ENCODE measurements around the gene CDC42BPG. TPM values are rescaled to one million over a fixed set of nuclear protein-coding genes. Genes with fewer than 3 reads are reported as not detected.
A peak's percentile ranks its signal among the peaks of the same experiment; 100 is the strongest.

The CDC42BPG gene
- polyA plus RNA-seq, 2 donors: 17.5 to 30.7 TPM

DNA sequence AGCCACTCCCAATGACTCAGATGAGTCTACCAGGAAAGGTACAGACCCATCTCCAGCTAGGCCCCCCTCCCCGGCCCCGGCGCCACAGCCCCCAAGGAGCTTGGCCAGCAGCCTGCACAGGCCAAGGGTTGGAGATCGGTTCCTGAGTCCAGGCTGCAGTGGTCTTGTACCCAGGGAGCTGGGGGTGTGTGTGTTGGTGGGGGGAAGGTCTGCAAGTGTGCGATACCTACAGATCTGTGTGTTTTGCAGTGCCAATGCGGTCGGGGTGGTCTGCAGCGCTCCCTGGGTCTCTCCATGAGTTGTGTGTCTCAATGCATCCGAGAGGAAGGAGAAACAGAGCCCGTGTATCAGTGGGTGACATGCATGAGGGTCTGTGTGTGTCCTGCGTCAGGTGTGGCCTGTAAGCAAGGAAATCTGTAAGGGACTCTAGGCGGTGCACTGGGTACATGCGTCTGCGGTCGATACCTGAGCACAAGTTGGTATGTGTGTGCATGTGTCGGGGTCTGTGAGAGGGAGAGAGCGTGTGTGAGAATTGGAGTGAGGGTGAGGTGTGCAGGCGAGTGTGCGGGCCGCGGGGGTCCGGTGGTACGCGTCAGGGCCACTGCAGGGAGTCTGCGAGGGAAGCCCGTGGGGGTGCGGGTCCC, 645 bp downstream of the CDC42BPG start:
- 38 to 42% methylated on average over 22 to 27 of the region's 27 CpGs for WGBS, 2 donors
- peak overlapping the region; percentile 94 to 96 for H3K27ac ChIP-seq (ENCODE audit: low read depth in 2 of 2, low read length in 1 of 2)
- peaks cover 0 to 15% of the 10 kb centered on the region in 2 donors for H3K36me3 ChIP-seq (ENCODE audit: control insufficient read depth in 2 of 2, insufficient read depth in 2 of 2, low read length in 1 of 2)
- H3K9me3 ChIP-seq (ENCODE audit: control insufficient read depth in 2 of 2, insufficient read depth in 1 of 2, low read depth in 1 of 2, low read length in 1 of 2): no peaks in the 10 kb centered on the region
- peak overlapping the region; percentile 54 to 67 for H3K4me3 ChIP-seq (ENCODE audit: low read depth in 1 of 2, low read length in 2 of 2)
- no peaks in the 10 kb centered on the region for H3K27me3 ChIP-seq (ENCODE audit: control insufficient read depth in 1 of 2, insufficient read depth in 2 of 2, low read length in 2 of 2)
- H3K4me1 ChIP-seq (ENCODE audit: control insufficient read depth in 2 of 2, insufficient read depth in 2 of 2, low read length in 1 of 2): peaks cover 0 to 19% of the 10 kb centered on the region in 2 donors

- peak overlapping the region; percentile 94 to 96 for H3K27ac ChIP-seq (ENCODE audit: low read depth in 2 of 2, low read length in 1 of 2)
- H3K4me3 ChIP-seq (ENCODE audit: low read depth in 1 of 2, low read length in 2 of 2): peak overlapping the region; percentile 54 to 67
- peaks cover 0 to 23% of the 10 kb centered on the region in 2 donors for H3K36me3 ChIP-seq (ENCODE audit: control insufficient read depth in 2 of 2, insufficient read depth in 2 of 2, low read length in 1 of 2)
- 42 to 52% methylated on average over 19 of the region's 19 CpGs for WGBS, 2 donors
- H3K4me1 ChIP-seq (ENCODE audit: control insufficient read depth in 2 of 2, insufficient read depth in 2 of 2, low read length in 1 of 2): peaks cover 0 to 14% of the 10 kb centered on the region in 2 donors
- H3K9me3 ChIP-seq (ENCODE audit: control insufficient read depth in 2 of 2, insufficient read depth in 1 of 2, low read depth in 1 of 2, low read length in 1 of 2): no peaks in the 10 kb centered on the region
- H3K27me3 ChIP-seq (ENCODE audit: control insufficient read depth in 1 of 2, insufficient read depth in 2 of 2, low read length in 2 of 2): no peaks in the 10 kb centered on the region
Measured at GRCh38 chr11:64842851-64843685, 1.4 kb downstream of the CDC42BPG start.

- H3K27ac ChIP-seq (ENCODE audit: low read depth in 2 of 2, low read length in 1 of 2): peak overlapping the region; percentile 94 to 96
- peak overlapping the region; percentile 24 to 54 for H3K4me3 ChIP-seq (ENCODE audit: low read depth in 1 of 2, low read length in 2 of 2)
- no peaks in the 10 kb centered on the region for H3K9me3 ChIP-seq (ENCODE audit: control insufficient read depth in 2 of 2, insufficient read depth in 1 of 2, low read depth in 1 of 2, low read length in 1 of 2)
- 48 to 50% methylated on average over 6 of the region's 6 CpGs for WGBS, 2 donors
- H3K36me3 ChIP-seq (ENCODE audit: control insufficient read depth in 2 of 2, insufficient read depth in 2 of 2, low read length in 1 of 2): peaks cover 0 to 28% of the 10 kb centered on the region in 2 donors
- H3K27me3 ChIP-seq (ENCODE audit: control insufficient read depth in 1 of 2, insufficient read depth in 2 of 2, low read length in 2 of 2): no peaks in the 10 kb centered on the region
- peaks cover 0 to 13% of the 10 kb centered on the region in 2 donors for H3K4me1 ChIP-seq (ENCODE audit: control insufficient read depth in 2 of 2, insufficient read depth in 2 of 2, low read length in 1 of 2)
Measured at GRCh38 chr11:64842366-64842759, 2.1 kb downstream of the CDC42BPG start.

DNA sequence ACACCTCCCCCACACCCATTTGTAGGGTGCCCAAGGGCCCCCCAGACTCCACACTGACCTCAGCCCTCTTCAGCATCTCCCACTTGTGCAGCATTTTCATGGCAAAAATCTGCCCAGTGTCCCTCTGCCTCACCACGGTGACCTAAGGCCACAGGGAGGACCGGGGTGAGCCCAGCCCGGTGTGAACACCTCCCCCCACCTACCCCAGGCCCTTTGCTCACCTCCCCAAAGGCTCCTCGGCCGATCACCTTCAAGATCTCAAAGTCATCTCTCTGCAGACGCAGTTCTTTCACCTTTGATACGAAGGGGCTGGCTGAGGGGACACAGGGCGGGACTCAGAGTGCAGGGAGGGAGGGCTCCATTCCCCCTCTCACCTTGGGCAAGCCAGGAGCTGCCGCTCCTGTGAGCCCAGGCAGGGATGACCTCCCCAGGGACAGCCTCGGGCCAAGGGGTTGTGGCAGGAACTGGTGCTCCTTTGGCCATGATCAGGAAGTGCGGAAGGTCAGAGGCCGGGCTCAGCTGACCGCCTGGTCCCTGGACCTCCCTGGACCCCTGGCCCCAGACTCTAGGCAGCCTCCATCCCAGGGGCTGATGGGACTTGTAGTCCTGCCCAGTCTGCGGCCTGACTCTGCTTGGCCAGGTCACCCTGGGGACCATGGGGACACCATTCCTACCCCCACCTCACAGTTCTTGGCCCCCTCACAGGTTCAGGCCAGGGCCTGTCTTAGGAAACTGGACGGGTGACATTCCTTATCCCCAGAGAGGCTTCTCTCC, 2.7 kb downstream of the CDC42BPG start:
- Histone ChIP-seq H3K4me3 (ENCODE audit: low read depth in 1 of 2, low read length in 2 of 2) (peak overlapping the region; percentile 24 to 54), H3K27me3 (ENCODE audit: control insufficient read depth in 1 of 2, insufficient read depth in 2 of 2, low read length in 2 of 2) (no peaks in the 10 kb centered on the region), H3K9me3 (ENCODE audit: control insufficient read depth in 2 of 2, insufficient read depth in 1 of 2, low read depth in 1 of 2, low read length in 1 of 2) (no peaks in the 10 kb centered on the region), H3K36me3 (ENCODE audit: control insufficient read depth in 2 of 2, insufficient read depth in 2 of 2, low read length in 1 of 2) (peaks cover 0 to 33% of the 10 kb centered on the region in 2 donors), H3K4me1 (ENCODE audit: control insufficient read depth in 2 of 2, insufficient read depth in 2 of 2, low read length in 1 of 2) (peaks cover 0 to 17% of the 10 kb centered on the region in 2 donors), H3K27ac (ENCODE audit: low read depth in 2 of 2, low read length in 1 of 2) (peak overlapping the region; percentile 94 to 96)
- 60 to 73% methylated on average over 15 of the region's 15 CpGs for WGBS, 2 donors

- no peaks in the 10 kb centered on the region for H3K27me3 ChIP-seq (ENCODE audit: control insufficient read depth in 1 of 2, insufficient read depth in 2 of 2, low read length in 2 of 2)
- H3K4me1 ChIP-seq (ENCODE audit: control insufficient read depth in 2 of 2, insufficient read depth in 2 of 2, low read length in 1 of 2): peaks cover 0 to 25% of the 10 kb centered on the region in 2 donors
- no peaks in the 10 kb centered on the region for H3K9me3 ChIP-seq (ENCODE audit: control insufficient read depth in 2 of 2, insufficient read depth in 1 of 2, low read depth in 1 of 2, low read length in 1 of 2)
- 88% methylated on average over 24 of the region's 24 CpGs for WGBS, 2 donors
- peak overlapping the region in 1 of 2 donors; percentile 8 for H3K27ac ChIP-seq (ENCODE audit: low read depth in 2 of 2, low read length in 1 of 2)
- H3K4me3 ChIP-seq (ENCODE audit: low read depth in 1 of 2, low read length in 2 of 2): no peak overlapping the region
- H3K36me3 ChIP-seq (ENCODE audit: control insufficient read depth in 2 of 2, insufficient read depth in 2 of 2, low read length in 1 of 2): peaks cover 0 to 45% of the 10 kb centered on the region in 2 donors
Measured at GRCh38 chr11:64839887-64840782, 4.3 kb downstream of the CDC42BPG start.

GRCh38 chr11:64839335-64839734, 5.1 kb downstream of the CDC42BPG start:
- Histone ChIP-seq H3K36me3 (ENCODE audit: control insufficient read depth in 2 of 2, insufficient read depth in 2 of 2, low read length in 1 of 2) (peaks cover 0 to 53% of the 10 kb centered on the region in 2 donors), H3K27ac (ENCODE audit: low read depth in 2 of 2, low read length in 1 of 2) (no peak overlapping the region), H3K4me3 (ENCODE audit: low read depth in 1 of 2, low read length in 2 of 2) (no peak overlapping the region), H3K27me3 (ENCODE audit: control insufficient read depth in 1 of 2, insufficient read depth in 2 of 2, low read length in 2 of 2) (no peaks in the 10 kb centered on the region), H3K9me3 (ENCODE audit: control insufficient read depth in 2 of 2, insufficient read depth in 1 of 2, low read depth in 1 of 2, low read length in 1 of 2) (no peaks in the 10 kb centered on the region), H3K4me1 (ENCODE audit: control insufficient read depth in 2 of 2, insufficient read depth in 2 of 2, low read length in 1 of 2) (peaks cover 0 to 26% of the 10 kb centered on the region in 2 donors)
- 80 to 87% methylated on average over 13 of the region's 13 CpGs for WGBS, 2 donors

DNA sequence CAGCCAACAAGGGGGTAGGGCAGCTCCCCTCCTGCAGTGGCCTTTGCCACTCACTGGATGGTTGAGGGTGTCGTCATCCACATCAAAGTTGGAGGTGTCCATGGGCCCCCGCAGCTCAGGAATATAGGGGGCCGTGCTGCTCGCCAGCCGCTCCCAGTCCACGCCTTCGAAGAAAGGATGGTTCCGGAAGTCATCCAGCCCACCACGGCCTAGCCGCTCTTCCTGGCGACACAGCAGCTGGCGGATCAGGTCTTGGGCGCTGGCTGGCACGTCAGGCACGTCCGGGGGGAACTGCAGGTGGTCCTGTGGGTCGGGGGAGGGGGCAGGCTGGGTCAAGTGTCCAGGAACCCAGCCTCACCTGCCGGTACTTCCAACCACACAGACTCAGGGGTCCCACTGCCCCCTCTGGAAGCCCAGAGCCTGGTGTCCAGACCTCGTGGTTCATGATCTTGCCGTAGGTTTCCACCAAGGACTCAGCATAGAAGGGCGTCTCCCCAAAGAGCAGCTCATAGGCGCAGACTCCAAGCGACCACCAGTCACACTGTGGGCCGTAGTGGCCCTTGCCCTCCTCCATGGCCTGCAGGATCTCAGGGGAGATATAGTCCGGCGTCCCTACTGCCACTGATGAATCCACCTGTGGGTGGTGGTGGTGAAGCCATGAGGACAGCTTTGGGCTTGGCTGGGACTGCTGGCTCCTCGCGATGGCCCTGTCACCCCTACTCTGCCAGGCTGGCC, 5.7 kb downstream of the CDC42BPG start:
- Histone ChIP-seq H3K4me3 (ENCODE audit: low read depth in 1 of 2, low read length in 2 of 2) (no peak overlapping the region), H3K4me1 (ENCODE audit: control insufficient read depth in 2 of 2, insufficient read depth in 2 of 2, low read length in 1 of 2) (peaks cover 0 to 26% of the 10 kb centered on the region in 2 donors), H3K27me3 (ENCODE audit: control insufficient read depth in 1 of 2, insufficient read depth in 2 of 2, low read length in 2 of 2) (no peaks in the 10 kb centered on the region), H3K27ac (ENCODE audit: low read depth in 2 of 2, low read length in 1 of 2) (no peak overlapping the region), H3K9me3 (ENCODE audit: control insufficient read depth in 2 of 2, insufficient read depth in 1 of 2, low read depth in 1 of 2, low read length in 1 of 2) (no peaks in the 10 kb centered on the region), H3K36me3 (ENCODE audit: control insufficient read depth in 2 of 2, insufficient read depth in 2 of 2, low read length in 1 of 2) (peaks cover 0 to 58% of the 10 kb centered on the region in 2 donors)
- WGBS, 2 donors: 91% methylated on average over 28 of the region's 28 CpGs

GRCh38 chr11:64837887-64838351, 6.5 kb downstream of the CDC42BPG start:
- Histone ChIP-seq H3K4me1 (ENCODE audit: control insufficient read depth in 2 of 2, insufficient read depth in 2 of 2, low read length in 1 of 2) (peaks cover 0 to 26% of the 10 kb centered on the region in 2 donors), H3K4me3 (ENCODE audit: low read depth in 1 of 2, low read length in 2 of 2) (no peak overlapping the region), H3K36me3 (ENCODE audit: control insufficient read depth in 2 of 2, insufficient read depth in 2 of 2, low read length in 1 of 2) (peaks cover 2 to 66% of the 10 kb centered on the region in 2 donors), H3K27me3 (ENCODE audit: control insufficient read depth in 1 of 2, insufficient read depth in 2 of 2, low read length in 2 of 2) (no peaks in the 10 kb centered on the region), H3K9me3 (ENCODE audit: control insufficient read depth in 2 of 2, insufficient read depth in 1 of 2, low read depth in 1 of 2, low read length in 1 of 2) (no peaks in the 10 kb centered on the region), H3K27ac (ENCODE audit: low read depth in 2 of 2, low read length in 1 of 2) (no peak overlapping the region)
- 87 to 92% methylated on average over 10 of the region's 10 CpGs for WGBS, 2 donors

Data from esophagus (tissue), 2 donors.